ENCODE measurements around the gene SYTL3. TPM values are rescaled to one million over a fixed set of nuclear protein-coding genes. Genes with fewer than 3 reads are reported as not detected.

Gene SYTL3
- total and polyA plus RNA-seq, 3 donors from 2014 or later = 7.0 to 11.0 (median 10.2) TPM

- no peaks in the 10 kb centered on the region for H3K36me3 ChIP-seq (ENCODE audit: low read depth, missing control alignments)
- no peak for TF ChIP-seq POLR2A (IDR thresholded peaks at IDR 0.05)
- no peak for TF ChIP-seq CTCF (IDR thresholded peaks at IDR 0.05)
- no peaks in the 10 kb centered on the region for H3K27me3 ChIP-seq
- WGBS, 2 donors = 71 to 84% methylated on average over 13 to 18 of the region's 18 CpGs
- peaks cover 15% of the 10 kb centered on the region for H3K4me1 ChIP-seq
- H3K27ac ChIP-seq = peak overlapping the region in 1 of 2 donors; percentile 51
- intact Hi-C loops (cut with DNase I; ENCODE audit: low total_unique reads) = no loop called here
- H3K4me3 ChIP-seq = no peak overlapping the region
- H3K9me3 ChIP-seq = no peaks in the 10 kb centered on the region
- DNase-seq = no peak
Observed at GRCh38 chr6:158769771-158770432, 120.0 kb downstream of the SYTL3 start.

GRCh38 chr6:158770533-158771330, 120.9 kb downstream of the SYTL3 start:
- H3K4me3 ChIP-seq = no peak overlapping the region
- H3K27ac ChIP-seq = peak overlapping the region in 1 of 2 donors; percentile 38
- TF ChIP-seq POLR2A (IDR thresholded peaks at IDR 0.05) (no peak), CTCF (IDR thresholded peaks at IDR 0.05) (no peak)
- no peaks in the 10 kb centered on the region for H3K9me3 ChIP-seq
- intact Hi-C loops (cut with DNase I; ENCODE audit: low total_unique reads) = no loop called here
- H3K4me1 ChIP-seq = peaks cover 11% of the 10 kb centered on the region
- WGBS, 2 donors = 58 to 69% methylated on average over 11 to 21 of the region's 21 CpGs
- no peaks in the 10 kb centered on the region for H3K27me3 ChIP-seq
- DNase-seq = no peak
- H3K36me3 ChIP-seq (ENCODE audit: low read depth, missing control alignments) = no peaks in the 10 kb centered on the region

- Histone ChIP-seq H3K36me3 (ENCODE audit: low read depth, missing control alignments) (no peaks in the 10 kb centered on the region), H3K27ac (peak overlapping the region in 1 of 2 donors; percentile 38)
- intact Hi-C loops (cut with DNase I; ENCODE audit: low total_unique reads) = no loop called here
Observed at GRCh38 chr6:158771399-158772152, 121.7 kb downstream of the SYTL3 start.

GRCh38 chr6:158772172-158772571, 122.3 kb downstream of the SYTL3 start:
- Histone ChIP-seq H3K36me3 (ENCODE audit: low read depth, missing control alignments) (no peaks in the 10 kb centered on the region), H3K27me3 (no peaks in the 10 kb centered on the region), H3K4me3 (no peak overlapping the region), H3K9me3 (no peaks in the 10 kb centered on the region), H3K27ac (no peak overlapping the region), H3K4me1 (peaks cover 8% of the 10 kb centered on the region)
- WGBS, 2 donors = 81 to 84% methylated on average over 10 to 11 of the region's 11 CpGs
- no peak for TF ChIP-seq POLR2A (IDR thresholded peaks at IDR 0.05)
- no peak for TF ChIP-seq CTCF (IDR thresholded peaks at IDR 0.05)
- intact Hi-C loops (cut with DNase I; ENCODE audit: low total_unique reads) = no loop called here
- DNase-seq = no peak

More at GRCh38 chr6:158771399-158772152, 121.7 kb downstream of the SYTL3 start:
- DNase-seq = no peak
- 79 to 85% methylated on average over 16 of the region's 16 CpGs for WGBS, 2 donors
- Histone ChIP-seq H3K9me3 (no peaks in the 10 kb centered on the region), H3K4me1 (peaks cover 8% of the 10 kb centered on the region), H3K4me3 (no peak overlapping the region), H3K27me3 (no peaks in the 10 kb centered on the region)
- TF ChIP-seq POLR2A (IDR thresholded peaks at IDR 0.05) = no peak
- no peak for TF ChIP-seq CTCF (IDR thresholded peaks at IDR 0.05)
